Fibroblast of the aortic adventitia (primary cell): ENCODE results near the gene TRIM37. TPM values are rescaled to one million over a fixed set of nuclear protein-coding genes. Genes with fewer than 3 reads are reported as not detected.

ENCODE experiments used
- DNase-seq: peaks from one replicate; pipeline ENCODE4 v3.0.0-alpha.2; 2010; ENCODE audit warnings: low read depth
- H3K4me3 ChIP-seq: 2 replicates; pipeline ENCODE4 v1.5.1; 2011; ENCODE audit warnings: low read depth, mild to moderate bottlenecking, control low read depth, low read length, moderate library complexity
- small RNA-seq: library from RNA; depleted of rRNA; stranded (forward); fragments of <200 nt; gene quantifications from one replicate; pipeline ENCODE3, GENCODE V24; 2012
- total RNA-seq: library from RNA; depleted of rRNA; stranded (reverse); fragments of >200 nt; gene quantifications from 2 replicates; pipeline ENCODE4 v1.2.3, GENCODE V29; 2012; ENCODE audit warnings: low replicate concordance
- TF ChIP-seq, protein P1 (sequence below): IDR thresholded peaks from 2 replicates; pipeline ENCODE4 v1.5.1; 2011; ENCODE audit warnings: mild to moderate bottlenecking, low read length, control low read depth, inconsistent platforms; ENCODE audit not compliant: insufficient read depth

Gene TRIM37
- total RNA-seq, 1 donor: 42.0 TPM

DNA sequence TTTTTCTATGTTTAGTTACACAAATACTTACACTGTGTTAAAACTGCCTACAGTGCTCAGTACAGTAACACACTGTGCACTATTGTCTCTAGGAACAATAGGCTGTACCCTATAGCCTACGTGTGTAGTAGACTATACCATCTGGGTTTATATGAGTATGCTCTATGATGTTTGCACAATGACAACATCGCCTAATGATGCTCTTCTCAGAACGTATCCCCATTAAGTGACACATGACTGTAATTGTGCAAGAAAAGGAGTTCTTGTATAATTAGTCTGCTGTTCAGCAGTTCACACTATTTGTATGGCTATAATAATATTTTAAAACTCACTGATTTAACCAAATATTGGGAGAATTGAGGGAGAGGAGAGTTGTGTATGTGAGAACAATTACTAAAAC, 173.7 kb downstream of the TRIM37 start:
- TF ChIP-seq, protein P1, sequence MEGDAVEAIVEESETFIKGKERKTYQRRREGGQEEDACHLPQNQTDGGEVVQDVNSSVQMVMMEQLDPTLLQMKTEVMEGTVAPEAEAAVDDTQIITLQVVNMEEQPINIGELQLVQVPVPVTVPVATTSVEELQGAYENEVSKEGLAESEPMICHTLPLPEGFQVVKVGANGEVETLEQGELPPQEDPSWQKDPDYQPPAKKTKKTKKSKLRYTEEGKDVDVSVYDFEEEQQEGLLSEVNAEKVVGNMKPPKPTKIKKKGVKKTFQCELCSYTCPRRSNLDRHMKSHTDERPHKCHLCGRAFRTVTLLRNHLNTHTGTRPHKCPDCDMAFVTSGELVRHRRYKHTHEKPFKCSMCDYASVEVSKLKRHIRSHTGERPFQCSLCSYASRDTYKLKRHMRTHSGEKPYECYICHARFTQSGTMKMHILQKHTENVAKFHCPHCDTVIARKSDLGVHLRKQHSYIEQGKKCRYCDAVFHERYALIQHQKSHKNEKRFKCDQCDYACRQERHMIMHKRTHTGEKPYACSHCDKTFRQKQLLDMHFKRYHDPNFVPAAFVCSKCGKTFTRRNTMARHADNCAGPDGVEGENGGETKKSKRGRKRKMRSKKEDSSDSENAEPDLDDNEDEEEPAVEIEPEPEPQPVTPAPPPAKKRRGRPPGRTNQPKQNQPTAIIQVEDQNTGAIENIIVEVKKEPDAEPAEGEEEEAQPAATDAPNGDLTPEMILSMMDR: no peak
- H3K4me3 ChIP-seq: no peak overlapping the region
- no peak for DNase-seq

Small RNA genes lying within 50 kb of the gene (small RNA-seq; reads per million reads assigned to genes)
- gene MIR301A: 218 reads per million, percentile 98 among the genes with 10 or more reads in this experiment
- gene MIR454: 113 reads per million, percentile 98 among the genes with 10 or more reads in this experiment
- gene RN7SL716P: not detected
- 5.9 reads per million, percentile 90 among the genes with 10 or more reads in this experiment for gene RNU2-58P

Other genes starting within 250 kb of the TRIM37 start
- 63.4 and 136 TPM in 2 replicates for gene SKA2, start 48.3 kb upstream of the TRIM37 start, total RNA-seq
- gene PRR11, start 48.9 kb upstream of the TRIM37 start, total RNA-seq: 2.8 and 64.7 TPM in 2 replicates
- 16.4 and 20.4 TPM in 2 replicates for gene SMG8, start 103.2 kb upstream of the TRIM37 start, total RNA-seq
- gene GDPD1, start 113.6 kb upstream of the TRIM37 start, total RNA-seq: 0.49 and 0.90 TPM in 2 replicates
- 10.8 and 22.7 TPM in 2 replicates for gene YPEL2, start 224.8 kb upstream of the TRIM37 start, total RNA-seq